G401 (cell line): ENCODE data around the gene ZSCAN31. TPM values are rescaled to one million over a fixed set of nuclear protein-coding genes. Genes with fewer than 3 reads are reported as not detected.

Source experiments
- total RNA-seq: library from RNA; depleted of rRNA; stranded (reverse); fragments of >200 nt; shearing (Covaris generic); gene quantifications from 2 replicates; pipeline ENCODE4 v1.2.3, GENCODE V29; 2014; rRNA removed

Gene ZSCAN31
- total RNA-seq, 1 experiment from 2014 or later, result 10.6 TPM

Other genes starting within 250 kb of the ZSCAN31 start
- gene ZSCAN16, start 211.5 kb downstream of the ZSCAN31 start, total RNA-seq, result not detected in 2 replicates
- gene ZKSCAN8, start 194.3 kb downstream of the ZSCAN31 start, total RNA-seq, result 9.0 and 11.3 TPM in 2 replicates
- gene ZSCAN9, start 110.9 kb downstream of the ZSCAN31 start, total RNA-seq, result 7.3 and 10.1 TPM in 2 replicates
- gene ZKSCAN4, start 83.9 kb downstream of the ZSCAN31 start, total RNA-seq, result 3.4 and 6.4 TPM in 2 replicates
- not detected in 2 replicates for gene NKAPL, start 76.9 kb downstream of the ZSCAN31 start, total RNA-seq
- gene ZSCAN26, start 69.0 kb downstream of the ZSCAN31 start, total RNA-seq, result 11.1 and 14.3 TPM in 2 replicates
- gene PGBD1, start 54.6 kb downstream of the ZSCAN31 start, total RNA-seq, result 8.2 and 10.8 TPM in 2 replicates
- 3.0 and 5.2 TPM in 2 replicates for gene ZKSCAN3, start 13.8 kb upstream of the ZSCAN31 start, total RNA-seq
- 5.8 and 7.0 TPM in 2 replicates for gene ZSCAN12, start 63.6 kb upstream of the ZSCAN31 start, total RNA-seq
- 0.25 and 0.81 TPM in 2 replicates for gene ZSCAN23, start 107.3 kb upstream of the ZSCAN31 start, total RNA-seq
- not detected in 2 replicates for gene GPX6, start 179.6 kb upstream of the ZSCAN31 start, total RNA-seq
- not detected in 2 replicates for gene GPX5, start 189.7 kb upstream of the ZSCAN31 start, total RNA-seq